HG03571 (cell line): ENCODE measurements around the gene EPHB2.

ENCODE experiments used
- ATAC-seq: cut with Tn5 transposase; IDR thresholded peaks from one replicate; pipeline ENCODE4 v1.9.1; 2021; ENCODE audit not compliant: unreplicated experiment

The EPHB2 gene

DNA sequence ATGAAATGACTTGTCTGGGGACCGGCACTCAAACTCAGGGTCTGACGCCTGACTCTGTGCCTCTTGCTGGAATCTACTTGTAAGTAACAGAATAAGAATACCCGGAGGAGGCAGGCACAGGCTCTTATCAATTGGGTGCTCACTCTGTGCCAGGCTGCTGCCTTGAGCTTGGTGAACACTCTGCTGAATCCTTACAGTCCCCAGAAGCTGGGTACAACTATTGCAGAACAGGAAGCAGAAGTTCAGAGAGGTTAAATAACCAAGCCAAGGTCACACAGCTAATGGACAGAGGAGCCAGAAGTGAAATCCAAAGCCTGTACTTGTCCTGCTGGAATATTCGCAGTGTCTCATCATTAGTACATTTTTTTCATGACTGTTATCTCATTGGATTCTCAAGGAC lies 86.0 kb downstream of the EPHB2 start:
- ATAC-seq, result no peak

DNA sequence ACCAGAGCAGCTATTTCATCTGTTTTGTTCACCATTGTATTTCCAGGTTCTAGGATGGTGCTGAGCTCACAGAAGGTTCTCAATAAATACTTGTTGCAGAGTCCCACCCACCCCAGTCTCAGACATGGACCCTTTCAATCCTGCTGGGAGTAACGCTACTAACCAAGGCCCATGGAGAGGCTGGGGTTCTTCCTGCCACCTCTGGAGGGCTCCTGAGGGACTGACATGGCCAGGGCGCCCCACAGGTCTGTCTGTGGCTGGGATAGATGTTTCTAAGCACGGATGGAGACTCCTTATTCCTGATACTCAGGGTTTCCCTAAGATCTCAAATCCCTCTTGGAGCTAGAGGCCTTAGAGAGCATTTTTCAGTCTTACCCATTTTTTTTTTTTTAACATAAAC lies 87.4 kb downstream of the EPHB2 start:
- no peak for ATAC-seq

DNA sequence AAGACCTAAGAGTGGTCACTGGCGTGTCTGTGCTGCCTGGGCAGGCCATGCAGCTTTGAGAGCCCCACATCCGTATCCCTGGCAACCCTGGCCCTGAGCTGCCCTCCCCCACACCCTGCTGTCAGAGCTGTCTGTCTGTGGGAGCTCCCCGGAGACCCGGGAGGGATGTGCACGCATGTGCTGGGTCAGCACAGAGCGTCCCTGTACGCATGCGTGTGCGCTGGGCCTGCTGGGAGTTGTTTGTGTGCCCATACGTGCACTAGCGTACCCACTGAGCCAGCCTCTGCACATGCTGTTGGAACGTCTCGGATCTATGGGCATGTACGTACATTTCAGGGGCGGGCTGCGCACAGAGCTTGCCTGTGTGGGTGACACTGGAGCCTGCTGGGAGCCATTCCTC lies 89.3 kb downstream of the EPHB2 start:
- ATAC-seq, result no peak

DNA sequence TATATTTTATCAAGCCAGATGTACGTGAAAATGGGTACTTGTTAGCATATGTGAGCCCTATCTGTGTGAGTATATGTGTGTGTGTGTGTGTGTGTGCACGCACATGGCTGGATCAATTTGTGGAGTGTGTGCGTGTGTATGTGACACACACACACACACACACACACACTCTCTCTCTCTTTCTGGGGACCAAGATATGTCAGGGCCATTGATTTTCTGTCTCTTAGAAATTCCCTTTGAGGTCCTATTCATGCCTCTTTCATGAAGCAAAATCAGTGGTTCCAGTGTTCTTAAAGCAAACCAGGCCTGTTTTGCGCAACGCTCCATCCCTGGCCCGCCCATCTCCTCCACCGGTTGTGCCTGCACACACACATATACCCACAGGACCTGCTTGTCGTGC lies 90.0 kb downstream of the EPHB2 start:
- ATAC-seq, result no peak

DNA sequence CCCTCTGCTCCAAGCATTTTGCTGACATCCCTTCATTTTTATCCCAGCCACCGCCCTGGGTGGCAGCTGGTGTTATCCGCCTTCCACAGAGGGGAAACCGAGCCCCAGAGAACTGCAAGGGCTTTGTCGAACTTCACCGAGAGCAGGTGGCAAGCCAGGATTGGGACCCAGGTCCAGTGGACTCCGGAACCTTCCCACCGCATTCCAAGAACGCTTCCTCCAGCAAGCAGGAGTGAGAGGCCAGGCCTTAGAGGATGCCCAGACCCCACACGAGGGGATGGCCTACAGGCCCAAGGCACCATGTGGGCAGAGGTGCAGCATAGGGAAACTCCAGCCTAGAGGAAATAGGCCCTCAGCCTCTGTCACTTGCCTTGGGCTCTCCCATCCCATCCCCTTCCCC lies 90.7 kb downstream of the EPHB2 start:
- no peak for ATAC-seq

DNA sequence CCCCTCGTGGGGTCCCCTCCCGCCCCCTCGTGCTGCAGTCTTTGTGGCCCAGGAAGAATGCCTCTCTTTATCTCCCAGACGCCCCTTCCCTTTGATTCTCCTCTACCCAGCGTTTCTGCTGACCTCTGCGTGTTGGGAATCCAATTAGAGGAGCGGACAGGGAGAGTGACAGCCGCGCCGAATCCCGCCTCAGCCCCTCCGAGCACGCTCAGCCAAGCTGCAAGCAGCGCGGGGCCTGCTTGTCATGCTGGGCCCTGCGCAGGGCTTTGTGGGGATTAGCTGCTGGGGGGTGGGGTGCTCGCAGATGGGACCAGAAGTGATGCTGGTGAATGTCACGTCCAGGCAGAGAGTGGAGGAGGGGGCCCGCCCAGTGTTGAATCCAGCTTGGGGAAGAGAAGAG lies 91.1 kb downstream of the EPHB2 start:
- no peak for ATAC-seq

DNA sequence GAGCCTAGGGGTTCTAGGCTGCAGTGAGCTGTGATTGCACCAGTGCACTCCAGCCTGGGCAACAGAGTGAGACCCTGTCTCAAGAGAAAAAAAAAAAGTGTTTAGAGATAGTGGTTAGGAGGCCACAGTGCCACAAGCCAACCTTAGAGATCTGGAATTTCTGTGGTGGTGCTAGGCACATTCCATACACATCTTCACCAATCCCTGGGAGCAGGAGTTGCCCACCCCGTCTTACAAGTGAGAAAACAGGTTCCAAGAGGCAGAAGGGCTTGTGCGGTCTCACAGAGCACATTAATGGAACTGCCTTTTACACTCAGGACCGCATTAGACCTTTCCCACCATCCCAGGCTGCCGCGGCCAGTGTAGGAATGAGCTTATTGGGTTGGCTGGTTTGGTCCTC lies 93.2 kb downstream of the EPHB2 start:
- no peak for ATAC-seq

DNA sequence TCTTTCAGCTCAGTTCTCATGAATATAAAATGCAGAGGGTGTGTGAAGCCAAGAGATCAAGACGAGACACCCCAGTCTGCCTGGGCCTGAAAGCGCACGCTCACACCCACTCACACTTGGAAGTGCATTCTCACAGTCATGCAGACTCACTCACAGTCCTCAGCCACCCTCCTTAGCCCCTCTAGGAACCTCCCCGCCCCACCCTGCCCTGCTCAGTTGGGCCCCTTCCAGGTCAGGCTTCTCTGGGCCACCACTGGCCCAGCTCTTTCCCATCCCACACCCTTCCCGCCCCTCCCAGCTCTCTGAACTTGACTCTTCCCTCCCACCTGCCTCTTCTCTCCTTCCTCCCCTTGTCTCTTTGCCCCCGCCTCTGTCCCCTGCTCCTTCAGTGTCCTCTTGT lies 93.8 kb downstream of the EPHB2 start:
- ATAC-seq, result no peak

DNA sequence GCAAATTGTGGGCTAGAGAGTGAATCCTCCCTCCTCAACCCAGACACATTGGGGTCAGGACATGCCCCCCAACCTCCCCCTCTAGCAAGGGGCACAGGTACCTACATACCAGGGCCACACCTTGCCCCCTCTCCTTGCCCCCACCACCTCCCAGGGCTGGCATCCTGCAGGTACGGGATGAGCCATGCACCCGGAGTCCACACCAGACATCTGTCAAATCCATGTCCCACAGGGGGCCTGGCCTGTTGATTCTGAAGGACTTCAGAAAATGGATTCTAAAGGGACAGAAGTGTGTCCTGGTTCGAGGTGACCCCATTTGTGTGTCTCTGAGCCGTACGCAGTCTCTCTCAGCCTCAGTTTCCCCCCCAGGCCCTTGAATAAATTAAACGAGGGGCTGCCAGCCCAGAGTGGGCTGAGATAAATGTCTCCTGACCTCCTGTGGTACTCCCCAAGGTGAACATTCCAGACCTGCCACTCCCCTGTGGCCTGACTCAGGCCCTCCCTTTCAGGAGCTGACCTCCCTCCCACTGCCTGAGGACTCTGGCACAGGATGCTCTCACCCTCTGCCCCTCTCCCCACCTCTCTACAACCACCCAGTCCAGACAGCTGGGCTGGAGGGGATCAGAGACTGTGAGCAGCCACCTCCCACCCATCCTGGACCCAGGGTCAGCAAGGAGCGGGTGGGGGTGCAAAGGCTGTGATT lies 94.5 kb downstream of the EPHB2 start:
- no peak for ATAC-seq

DNA sequence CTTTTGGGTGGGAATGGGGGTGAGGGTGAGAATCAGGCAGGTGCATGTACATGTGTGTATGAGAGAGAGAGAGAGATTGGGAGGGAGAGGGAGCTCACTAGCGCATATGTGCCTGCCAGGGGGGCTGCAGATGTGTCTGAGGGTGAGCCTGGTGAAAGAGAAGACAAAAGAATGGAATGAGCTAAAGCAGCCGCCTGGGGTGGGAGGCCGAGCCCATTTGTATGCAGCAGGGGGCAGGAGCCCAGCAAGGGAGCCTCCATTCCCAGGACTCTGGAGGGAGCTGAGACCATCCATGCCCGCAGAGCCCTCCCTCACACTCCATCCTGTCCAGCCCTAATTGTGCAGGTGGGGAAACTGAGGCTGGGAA lies 95.0 kb downstream of the EPHB2 start:
- no peak for ATAC-seq

DNA sequence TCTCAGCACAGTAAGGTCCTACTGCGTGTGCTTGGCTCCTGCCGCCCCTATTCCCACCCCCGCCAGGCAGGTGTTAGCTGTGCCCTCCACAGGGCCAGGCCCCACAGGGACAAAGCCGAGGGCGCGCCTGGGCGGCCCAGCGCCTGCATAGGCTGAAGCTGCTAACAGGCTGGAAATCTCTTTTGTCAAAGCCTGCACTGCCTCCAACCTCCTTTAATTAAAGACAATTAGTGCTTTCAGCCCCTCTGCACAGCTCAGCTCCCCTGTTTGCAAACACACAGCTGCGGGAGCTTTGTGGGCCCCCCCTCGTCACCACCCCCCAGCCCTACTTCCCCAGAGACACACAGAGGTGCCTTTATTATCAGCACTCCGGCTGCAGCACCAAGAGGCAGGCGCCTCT lies 95.9 kb downstream of the EPHB2 start:
- no peak for ATAC-seq

DNA sequence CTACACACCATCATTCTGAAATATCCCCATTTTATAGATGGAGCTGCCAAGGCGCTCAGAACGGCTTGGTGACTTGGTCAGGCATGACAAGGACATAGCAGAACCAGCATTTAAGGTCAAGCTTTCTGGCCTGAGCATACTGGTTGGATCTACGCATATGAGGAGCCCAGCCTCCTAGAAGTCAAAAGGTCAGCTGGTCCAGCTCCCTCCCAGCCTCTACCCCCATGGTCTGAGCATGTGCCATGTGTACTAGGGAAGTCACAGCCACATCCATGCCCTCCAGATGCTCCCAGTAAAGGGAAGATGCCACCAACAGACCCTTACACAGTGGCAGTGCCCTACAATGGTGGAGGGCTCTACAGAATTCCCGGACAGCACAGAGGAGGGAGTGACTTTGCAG lies 96.7 kb downstream of the EPHB2 start:
- ATAC-seq, result no peak

DNA sequence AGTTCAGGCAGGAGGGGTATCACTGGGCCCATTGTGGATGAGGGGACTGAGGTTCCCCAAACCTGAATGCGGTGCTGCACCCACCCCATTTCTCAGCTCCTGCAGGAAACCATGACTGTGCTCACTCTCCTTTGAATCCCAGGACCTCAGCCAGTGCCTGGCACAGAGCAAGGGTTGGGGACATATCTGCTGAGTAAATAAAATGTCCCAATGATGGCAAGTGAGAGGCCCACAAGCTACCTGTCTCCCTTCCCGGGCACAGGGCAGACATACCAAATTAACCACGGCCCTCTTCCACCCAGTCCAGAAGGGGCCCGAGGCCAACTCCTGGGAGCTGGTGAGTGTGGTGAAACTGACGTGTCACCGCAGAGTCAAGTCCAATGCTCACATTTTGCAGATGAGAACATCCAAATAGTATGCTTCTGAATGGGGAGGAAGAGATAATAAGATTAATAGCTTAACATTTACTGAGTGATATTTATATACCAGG lies 97.6 kb downstream of the EPHB2 start:
- no peak for ATAC-seq

DNA sequence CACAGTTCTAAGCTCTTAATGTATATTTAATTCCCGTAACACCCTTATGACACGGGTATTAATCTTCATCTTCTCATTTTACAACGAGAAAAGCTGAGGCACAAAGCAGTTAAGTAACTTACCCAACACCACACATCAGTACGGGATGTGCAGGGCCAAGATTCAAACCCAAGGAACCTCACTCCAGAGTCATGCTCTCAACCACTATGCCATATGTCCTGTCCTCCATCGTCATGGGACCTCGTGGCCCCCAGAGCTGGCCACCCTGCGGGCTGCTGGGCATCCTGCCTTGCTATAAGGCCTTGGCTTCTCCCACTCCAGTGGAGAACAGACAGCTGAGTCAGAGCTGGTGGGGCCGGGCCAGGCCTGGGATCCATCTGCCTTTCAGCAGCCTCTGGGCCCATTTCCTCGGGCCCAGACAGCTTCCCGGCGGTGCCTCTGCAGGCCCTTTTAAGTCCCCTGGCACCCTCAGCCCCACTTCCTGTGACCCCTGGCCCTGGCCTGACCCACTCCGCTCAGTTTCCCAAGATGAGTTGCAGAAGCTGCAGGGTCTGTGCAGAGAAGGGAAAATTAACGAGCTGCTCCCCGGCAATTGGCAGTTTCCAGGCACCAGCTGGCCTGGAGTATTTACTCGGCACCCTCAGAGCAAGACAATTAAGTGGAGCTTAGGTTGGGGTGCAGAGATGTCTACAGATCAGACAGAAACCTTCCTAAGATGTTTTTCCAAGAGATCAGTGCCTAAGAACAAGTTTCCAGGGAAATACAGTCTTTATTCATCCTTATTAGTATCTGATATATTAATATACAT lies 98.2 kb downstream of the EPHB2 start:
- no peak for ATAC-seq

DNA sequence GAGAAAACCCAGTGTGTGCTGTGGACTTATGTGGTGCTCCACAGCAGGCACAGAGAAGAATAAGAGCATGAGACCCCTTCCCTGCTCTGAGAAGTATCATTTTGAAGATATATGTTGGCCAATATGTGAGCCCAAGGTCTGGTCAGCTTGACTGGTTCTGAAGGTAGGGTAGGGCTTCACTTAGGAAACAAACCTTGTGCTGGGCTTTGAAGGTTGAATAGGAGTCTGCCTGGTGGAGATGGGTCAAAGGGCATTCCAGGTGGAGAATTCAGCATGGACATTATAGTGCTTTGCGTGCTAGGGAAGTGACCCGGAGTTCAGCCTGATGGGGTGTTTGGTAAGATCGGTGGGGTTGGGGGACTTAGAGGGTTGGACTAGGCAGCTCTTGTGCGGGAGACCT lies 99.1 kb downstream of the EPHB2 start:
- ATAC-seq, result no peak

DNA sequence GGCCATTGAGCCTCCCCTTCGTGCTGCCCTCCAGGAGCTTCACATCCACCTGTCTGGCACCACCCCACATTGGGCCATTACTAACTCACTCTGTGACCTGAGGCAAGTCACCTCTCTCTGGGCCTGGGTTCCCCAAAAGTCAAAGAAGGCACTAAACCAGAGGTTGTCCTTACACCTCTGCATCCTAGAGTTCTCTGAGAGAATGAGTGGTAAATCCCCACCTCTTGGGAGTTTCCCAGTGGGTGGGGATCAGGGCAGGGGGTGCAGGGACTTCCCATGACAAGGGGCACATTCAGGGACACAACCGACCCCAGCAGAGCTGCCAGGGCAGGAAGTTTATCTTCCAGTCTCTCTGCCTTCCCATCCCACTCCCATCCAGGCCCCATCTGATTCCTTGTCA lies 99.7 kb downstream of the EPHB2 start:
- no peak for ATAC-seq

DNA sequence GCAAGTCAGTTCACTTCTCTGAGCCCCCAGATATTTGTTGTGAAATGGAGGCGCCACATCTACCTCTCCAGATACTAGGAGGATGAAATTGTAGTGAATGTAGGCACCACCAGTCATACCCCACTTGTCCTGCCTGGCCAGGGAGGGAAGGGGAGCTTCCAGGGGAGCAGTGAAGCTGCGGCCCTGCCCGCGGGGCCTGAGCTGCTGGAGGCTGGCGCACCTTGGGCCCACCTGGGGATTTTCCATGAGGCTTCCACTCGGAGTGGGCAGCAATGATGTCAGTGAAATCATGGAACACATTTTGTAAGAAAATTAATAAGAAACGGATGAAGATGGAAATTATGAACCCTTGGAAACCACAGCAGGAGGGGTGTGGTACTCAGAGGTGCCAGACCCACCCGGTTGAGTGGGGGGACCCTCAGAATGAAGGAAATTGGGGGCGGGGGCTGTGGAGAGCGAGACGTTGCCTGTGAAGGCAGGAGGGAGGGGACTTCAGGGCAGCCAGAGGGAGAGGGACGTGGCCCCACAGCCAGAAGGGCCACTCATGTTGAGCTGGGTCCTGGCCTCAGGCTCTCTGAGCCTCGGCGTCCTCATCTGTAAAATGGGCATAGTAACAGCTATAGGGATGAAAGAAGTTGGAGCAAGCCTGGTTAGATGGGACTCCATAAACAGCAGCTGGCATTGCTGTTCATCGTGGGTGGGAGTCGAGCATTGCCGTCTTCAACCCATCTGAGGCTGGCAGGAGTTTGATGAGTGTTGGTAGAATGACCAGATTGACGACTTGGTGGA lies 101.6 kb downstream of the EPHB2 start:
- ATAC-seq, result no peak

DNA sequence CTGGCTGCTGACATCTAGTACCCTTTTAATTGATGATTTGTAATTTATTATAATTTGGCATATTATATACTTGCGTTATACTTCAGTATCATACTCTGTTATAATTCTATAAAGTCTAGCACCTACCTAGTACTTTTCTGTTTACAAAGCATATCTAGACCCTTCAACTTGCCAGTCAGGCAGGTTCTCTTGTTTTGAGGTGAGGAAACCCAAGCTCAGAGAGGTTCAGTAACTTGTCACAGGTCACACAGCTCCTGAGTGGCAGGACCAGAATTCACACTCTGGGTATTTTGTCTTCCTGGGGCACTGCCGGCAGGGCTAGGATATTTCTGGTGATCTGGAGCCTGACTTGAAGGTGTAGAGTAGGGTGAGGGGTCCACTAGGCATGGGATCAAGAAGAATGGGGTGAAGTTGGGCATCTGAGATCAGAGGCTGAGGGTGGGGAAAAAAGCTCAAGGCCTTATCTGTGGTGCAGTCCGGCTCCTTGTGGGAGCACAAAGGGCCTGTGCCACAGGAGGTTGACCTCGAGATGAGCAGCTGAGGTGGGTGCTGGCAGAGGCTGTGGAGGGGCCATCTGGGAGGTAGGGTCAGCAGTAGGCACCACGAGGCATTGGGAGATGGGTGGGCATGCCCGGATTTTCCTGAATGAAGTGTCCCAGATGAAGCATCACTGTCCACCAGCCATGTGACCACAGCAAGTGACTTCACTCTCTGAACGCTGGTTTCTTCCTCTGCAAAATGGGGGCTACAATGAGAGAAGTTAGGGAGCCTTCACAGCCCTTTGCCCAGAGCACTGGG lies 102.6 kb downstream of the EPHB2 start:
- no peak for ATAC-seq

DNA sequence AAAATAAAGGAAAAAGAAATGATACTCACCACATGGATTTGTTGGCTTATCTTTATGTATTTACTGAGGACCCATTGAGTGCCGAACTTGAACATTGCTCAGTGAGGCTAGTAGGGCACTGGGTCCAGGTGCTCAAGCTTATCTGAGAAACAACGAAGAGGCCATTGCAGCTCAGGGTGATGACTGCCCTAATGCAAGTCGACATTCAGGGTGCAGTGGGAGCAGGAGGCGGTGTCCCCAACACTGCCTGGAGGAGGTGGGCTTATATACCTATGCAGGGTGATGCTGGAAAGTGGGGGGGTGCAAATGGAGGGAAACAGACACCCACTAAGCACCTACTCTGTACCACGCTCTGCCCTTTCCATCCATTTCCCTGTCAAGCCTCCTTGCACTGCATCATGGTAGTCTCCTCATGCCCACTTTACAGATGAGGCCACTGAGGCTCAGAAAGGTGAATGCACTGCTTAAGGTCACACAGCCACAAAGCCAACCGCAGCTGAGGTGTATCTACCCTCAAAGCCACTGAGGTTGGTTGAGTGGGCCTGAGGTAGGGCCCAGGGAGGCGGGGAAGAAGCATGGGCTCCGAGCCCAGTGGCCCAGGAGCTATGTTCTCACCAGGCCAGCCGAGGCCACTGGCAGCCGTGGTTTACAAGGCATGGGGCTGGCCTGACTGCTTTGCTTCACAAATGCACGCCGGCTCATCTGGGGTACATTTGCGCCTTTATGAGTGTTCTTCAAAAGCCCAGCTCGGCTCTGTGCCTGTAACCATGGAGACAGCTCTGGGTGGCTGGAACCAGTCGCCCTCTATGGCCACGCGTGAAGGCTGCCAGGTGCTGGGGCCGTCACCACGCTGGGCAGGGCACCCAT lies 103.8 kb downstream of the EPHB2 start:
- ATAC-seq, result no peak

DNA sequence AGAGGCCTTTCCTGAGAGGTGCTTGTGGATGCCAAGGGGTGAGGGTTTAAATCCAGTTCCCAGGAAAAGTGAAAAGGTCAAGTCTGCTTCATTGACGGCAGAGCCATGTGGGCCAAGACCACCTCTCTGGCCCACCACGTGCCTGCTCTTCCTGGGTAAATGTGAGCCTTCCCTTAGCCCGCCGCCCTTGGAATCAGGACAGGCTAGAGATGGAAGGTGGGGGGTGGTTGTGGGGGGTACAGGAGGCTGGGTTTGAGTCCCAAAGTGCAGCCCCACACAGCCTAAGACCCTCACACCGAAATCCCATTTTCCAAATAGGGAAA lies 104.4 kb downstream of the EPHB2 start:
- no peak for ATAC-seq
